CD4-positive, alpha-beta T cell treated with Interleukin-10 for 1 hour (primary cell): Measurements from ENCODE around the gene UST.
"Not testable (repeated sequence)": the region's sequence is repeated elsewhere in the genome, so short reads cannot be mapped to it uniquely, and the experiment has no call there.

Source experiments
- DNase-seq: peaks from one replicate; pipeline ENCODE4 v3.0.0-alpha.2; 2020

UST gene

GRCh38 chr6:148955441-148955840 is 208.6 kb downstream of the UST start:
- DNase-seq, result no peak

GRCh38 chr6:148956163-148956562 is 209.3 kb downstream of the UST start:
- DNase-seq, result not testable (repeated sequence)

- no peak for DNase-seq
Observed at GRCh38 chr6:148957752-148958151, 210.9 kb downstream of the UST start.

DNA sequence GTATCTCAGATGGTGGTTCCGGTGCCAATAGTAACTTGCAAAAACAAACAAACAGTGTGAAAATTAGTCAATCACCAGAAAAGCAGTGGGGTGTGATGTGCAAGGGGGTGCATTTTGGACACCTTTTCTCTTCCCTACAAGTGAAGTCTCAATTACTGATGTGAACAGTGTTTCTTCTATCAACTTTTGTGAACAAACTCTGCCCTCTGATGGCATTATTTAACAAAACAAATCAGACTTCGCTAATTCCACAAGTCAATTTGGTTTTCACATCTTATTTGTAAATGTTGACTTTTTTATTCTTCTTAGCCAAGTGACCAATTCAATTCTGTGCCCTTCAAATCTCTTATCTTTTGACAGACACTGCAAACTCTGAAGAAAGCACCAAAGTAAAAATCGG is 212.2 kb downstream of the UST start:
- no peak for DNase-seq

GRCh38 chr6:148959501-148959900 is 212.7 kb downstream of the UST start:
- DNase-seq, result no peak

GRCh38 chr6:148962854-148963515 is 216.2 kb downstream of the UST start:
- DNase-seq, result no peak

DNA sequence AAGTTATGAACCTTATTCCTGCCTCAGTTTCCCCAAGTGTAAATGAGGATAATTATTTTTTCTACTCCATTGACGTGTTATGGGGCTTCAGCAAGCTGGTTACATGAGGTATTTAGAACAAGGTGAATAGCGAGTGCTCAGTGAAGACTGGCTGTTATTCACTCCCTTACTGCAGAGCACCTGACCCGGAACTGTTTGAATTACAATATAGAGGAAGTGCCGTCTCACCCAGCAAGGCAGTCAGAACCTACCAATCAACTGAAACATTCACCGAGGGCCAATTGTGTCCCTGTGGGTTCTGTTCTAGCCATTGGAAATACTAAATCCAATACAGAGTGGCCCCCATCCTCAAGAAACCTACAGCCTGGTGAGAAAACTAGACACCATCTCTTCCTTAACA is 216.9 kb downstream of the UST start:
- DNase-seq, result no peak

- DNase-seq, result no peak
Observed at GRCh38 chr6:148964467-148964866, 217.6 kb downstream of the UST start.

- DNase-seq, result no peak
Observed at GRCh38 chr6:148965287-148965686, 218.5 kb downstream of the UST start.

GRCh38 chr6:148967011-148967520 is 220.2 kb downstream of the UST start:
- no peak for DNase-seq

- no peak for DNase-seq
Observed at GRCh38 chr6:148967541-148967956, 220.7 kb downstream of the UST start.

DNA sequence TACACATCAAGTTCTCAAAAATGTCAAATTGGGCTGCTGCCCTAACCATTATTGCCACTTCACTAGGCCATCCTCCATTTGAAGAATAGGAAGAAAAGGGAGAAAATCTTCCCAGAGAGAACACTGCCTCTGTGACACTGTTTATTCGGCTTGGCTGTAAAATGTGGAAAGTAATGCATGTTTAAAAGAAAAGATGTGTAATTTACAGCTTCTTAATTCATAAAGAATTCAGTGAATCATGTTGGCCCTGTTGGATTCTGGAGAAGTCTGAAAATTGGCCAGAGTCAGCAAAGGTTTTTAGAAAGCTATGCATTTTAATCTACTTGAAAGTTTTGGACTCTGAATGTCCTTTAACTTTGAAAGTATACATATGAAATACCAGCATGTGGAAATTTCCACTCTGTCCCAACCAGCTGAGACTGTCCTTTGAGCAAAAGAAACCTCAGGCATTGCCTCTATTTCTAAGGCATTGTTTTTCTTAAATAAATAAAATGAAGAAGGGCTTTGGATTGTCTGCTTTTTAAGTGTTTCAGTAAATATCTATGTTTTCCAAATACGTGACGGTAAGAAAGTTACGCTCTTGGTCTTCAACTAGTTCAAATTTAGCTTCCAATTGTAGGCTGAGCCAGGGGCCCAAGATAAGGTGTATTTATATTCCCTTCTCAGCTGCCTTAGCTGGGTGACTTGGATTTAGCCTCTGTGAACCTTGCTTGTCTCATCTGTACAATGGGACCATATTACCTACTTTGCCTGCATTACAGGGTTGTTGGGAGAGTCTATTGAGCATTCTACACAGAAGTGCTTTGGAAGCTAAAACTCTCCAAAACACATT is 222.2 kb downstream of the UST start:
- DNase-seq, result no peak

GRCh38 chr6:148969603-148970061 is 222.8 kb downstream of the UST start:
- DNase-seq, result no peak

- no peak for DNase-seq
Observed at GRCh38 chr6:148971031-148971927, 224.4 kb downstream of the UST start.

GRCh38 chr6:148972481-148972880 is 225.7 kb downstream of the UST start:
- peak; percentile 36 for DNase-seq

GRCh38 chr6:148973538-148974208 is 226.8 kb downstream of the UST start:
- DNase-seq, result no peak

DNA sequence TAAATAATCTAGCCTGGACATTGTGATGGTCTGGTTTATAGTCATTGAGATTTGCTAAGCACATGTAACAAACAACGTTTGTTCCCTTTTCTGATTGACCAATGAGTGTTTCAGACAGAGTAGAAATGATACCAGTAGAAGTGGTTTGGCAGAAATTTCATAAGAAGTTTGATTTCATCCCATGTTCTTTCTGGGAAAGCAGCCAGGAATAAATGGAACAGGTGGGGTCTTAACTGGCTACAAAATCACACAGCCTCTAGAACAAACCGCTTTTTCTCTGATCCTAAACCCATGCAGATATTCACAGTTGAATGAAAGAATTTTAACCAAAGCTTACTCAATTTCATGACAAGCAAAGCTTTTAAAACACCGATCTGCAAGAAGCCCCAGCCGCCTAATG is 227.5 kb downstream of the UST start:
- no peak for DNase-seq

GRCh38 chr6:148978298-148978697 is 231.5 kb downstream of the UST start:
- DNase-seq, result not testable (repeated sequence)

GRCh38 chr6:148979014-148979901 is 232.4 kb downstream of the UST start:
- DNase-seq, result no peak

DNA sequence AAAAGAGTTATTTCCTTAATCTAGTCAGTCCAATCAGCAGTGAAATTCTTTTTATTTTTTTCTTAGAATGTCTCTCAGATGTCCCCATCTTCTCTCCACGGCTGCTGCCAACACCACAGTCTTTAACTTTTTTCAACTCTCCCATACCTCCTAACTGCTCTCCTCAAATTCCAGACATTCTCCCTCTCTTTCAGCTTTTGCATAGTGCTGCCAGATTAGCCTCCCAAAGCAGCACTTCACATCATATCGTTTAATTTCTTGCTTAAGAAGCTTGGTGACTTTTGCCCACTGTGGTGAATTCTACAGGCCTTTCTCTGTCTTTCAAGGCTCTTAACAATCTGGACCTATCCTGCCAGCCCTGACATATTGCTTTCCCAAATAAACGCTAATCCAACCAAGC is 233.4 kb downstream of the UST start:
- DNase-seq, result no peak

DNA sequence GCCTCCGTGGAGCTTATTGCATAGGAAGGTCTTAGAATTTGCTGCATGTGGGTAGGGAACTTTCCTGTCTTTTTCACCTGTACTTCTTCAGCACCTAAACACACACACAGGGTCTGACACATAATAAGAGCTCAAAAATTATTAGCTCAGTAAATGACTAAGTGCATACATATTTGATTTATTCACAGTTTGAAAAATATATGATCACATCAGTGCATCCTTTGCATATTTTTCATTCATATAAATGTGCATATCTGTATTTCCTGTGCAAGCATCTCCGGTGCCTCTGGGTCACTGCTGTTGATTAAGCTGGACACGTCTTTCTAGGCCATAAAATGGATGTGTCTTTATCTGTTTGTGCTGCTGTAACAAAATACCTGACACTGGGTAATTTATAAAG is 234.7 kb downstream of the UST start:
- no peak for DNase-seq
